Measurements from ENCODE around the gene GBA3. TPM values are rescaled to one million over a fixed set of nuclear protein-coding genes. Genes with fewer than 3 reads are reported as not detected.

The GBA3 gene
- total and polyA plus RNA-seq, 2 experiments from 2014 or later: not detected

DNA sequence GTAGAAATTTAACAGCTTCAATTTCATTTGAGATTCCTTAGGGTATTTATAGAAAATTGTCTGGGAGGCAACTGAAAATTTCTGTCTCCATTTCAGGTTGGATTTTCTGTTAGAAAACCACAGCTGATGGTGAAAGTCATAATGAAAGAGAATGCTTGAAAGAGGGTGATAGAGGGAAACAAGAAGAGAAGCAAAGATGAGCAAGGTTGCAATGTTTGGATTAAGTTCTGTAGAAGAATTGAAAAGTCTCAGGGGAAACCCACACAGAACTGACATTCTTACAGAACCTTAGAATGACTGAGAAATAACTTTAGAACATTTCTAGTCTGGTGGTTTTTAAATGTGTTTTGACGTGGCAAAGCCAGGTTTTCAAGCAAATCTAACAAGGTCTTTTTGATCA lies 14.7 kb downstream of the GBA3 start (continued):
- no peak for TF ChIP-seq REST (IDR thresholded peaks at IDR 0.05; ENCODE audit: unreplicated experiment)
- no peak for TF ChIP-seq JUNB (IDR thresholded peaks at IDR 0.05; ENCODE audit: unreplicated experiment)

GRCh38 chr4:22708961-22709360 lies 16.2 kb downstream of the GBA3 start:
- no peak overlapping the region for H3K4me3 Mint-ChIP-seq
- H3K4me1 Mint-ChIP-seq: no peaks in the 10 kb centered on the region
- no peak for ATAC-seq
- H3F3A ChIP-seq (replicated peaks; ENCODE audit: low read depth): no peaks in the 10 kb centered on the region
- H2AFZ ChIP-seq: peak overlapping the region; percentile 56; the same call in 1 of the 2 replicates
- H3K27me3 ChIP-seq (ENCODE audit: insufficient read depth): no peaks in the 10 kb centered on the region
- no peaks in the 10 kb centered on the region for H3K27me3 Mint-ChIP-seq (ENCODE audit: insufficient read depth, low read depth, poor library complexity)
- H3K27ac ChIP-seq (ENCODE audit: low read depth): no peak overlapping the region
- H3K36me3 ChIP-seq (ENCODE audit: insufficient read depth): no peaks in the 10 kb centered on the region
- no peak overlapping the region for H3K4me3 ChIP-seq
- DNase-seq (ENCODE audit: low spot score): no peak
- no peaks in the 10 kb centered on the region for H3K79me2 ChIP-seq (replicated peaks; ENCODE audit: insufficient read depth)
- no peak for TF ChIP-seq ZNF331 (CRISPR knock-in tag; IDR thresholded peaks at IDR 0.05; ENCODE audit: low read depth)
- no peak overlapping the region for H3K4me2 ChIP-seq
- H3K27ac Mint-ChIP-seq: no peak overlapping the region
- H4K20me1 ChIP-seq (replicated peaks; ENCODE audit: insufficient read depth): no peaks in the 10 kb centered on the region
- H3K4me1 ChIP-seq (ENCODE audit: insufficient read depth): no peaks in the 10 kb centered on the region
- H3K36me3 Mint-ChIP-seq (ENCODE audit: low read depth): no peaks in the 10 kb centered on the region
- H3K9me3 Mint-ChIP-seq: no peaks in the 10 kb centered on the region
- H3K9me2 ChIP-seq (ENCODE audit: insufficient read depth): no peaks in the 10 kb centered on the region

DNA sequence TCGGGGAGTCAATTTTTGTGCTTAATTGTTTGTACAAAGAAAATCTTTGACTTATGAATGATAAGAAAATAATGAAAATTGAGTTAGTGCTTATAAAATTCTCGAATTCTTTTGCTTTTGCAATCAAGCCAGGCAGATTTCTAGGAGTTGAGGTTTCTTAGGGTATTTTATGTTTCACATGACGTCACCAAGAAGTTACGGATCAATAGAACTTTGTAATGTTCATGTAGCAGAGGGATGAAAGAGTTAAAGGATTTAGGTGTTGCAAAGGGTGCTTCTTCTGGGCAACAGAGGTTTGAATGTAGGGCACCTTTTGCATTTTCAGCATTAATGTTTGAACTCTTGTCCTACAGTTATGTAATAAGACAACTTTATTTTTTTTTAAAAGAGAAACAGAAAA lies 19.4 kb downstream of the GBA3 start:
- Histone ChIP-seq H3K79me2 (replicated peaks; ENCODE audit: insufficient read depth) (no peaks in the 10 kb centered on the region), H3K4me1 (ENCODE audit: insufficient read depth) (no peaks in the 10 kb centered on the region), H3K4me2 (no peak overlapping the region), H2AFZ (no peak overlapping the region), H3K36me3 (ENCODE audit: insufficient read depth) (no peaks in the 10 kb centered on the region), H3K27me3 (ENCODE audit: insufficient read depth) (no peaks in the 10 kb centered on the region), H3F3A (replicated peaks; ENCODE audit: low read depth) (no peaks in the 10 kb centered on the region), H3K9me2 (ENCODE audit: insufficient read depth) (no peaks in the 10 kb centered on the region), H4K20me1 (replicated peaks; ENCODE audit: insufficient read depth) (no peaks in the 10 kb centered on the region), H3K27ac (ENCODE audit: low read depth) (no peak overlapping the region), H3K4me3 (no peak overlapping the region)
- no peak for DNase-seq (ENCODE audit: low spot score)
- no peaks in the 10 kb centered on the region for H3K4me1 Mint-ChIP-seq
- no peak for ATAC-seq
- H3K4me3 Mint-ChIP-seq: no peak overlapping the region
- H3K27me3 Mint-ChIP-seq (ENCODE audit: insufficient read depth, low read depth, poor library complexity): no peaks in the 10 kb centered on the region
- no peaks in the 10 kb centered on the region for H3K36me3 Mint-ChIP-seq (ENCODE audit: low read depth)
- no peaks in the 10 kb centered on the region for H3K9me3 Mint-ChIP-seq
- no peak overlapping the region for H3K27ac Mint-ChIP-seq
- TF ChIP-seq ZNF114 (CRISPR knock-in tag; IDR thresholded peaks at IDR 0.05) (no peak), NANOG (IDR thresholded peaks at IDR 0.05; ENCODE audit: borderline replicate concordance) (no peak), CREB1 (CRISPR knock-in tag; IDR thresholded peaks at IDR 0.05; ENCODE audit: low read depth) (no peak), ZNF462 (CRISPR knock-in tag; IDR thresholded peaks at IDR 0.05) (no peak), EZH2phosphoT487 (IDR thresholded peaks at IDR 0.05; ENCODE audit: unreplicated experiment) (no peak), POLR2AphosphoS5 (IDR thresholded peaks at IDR 0.05; ENCODE audit: low read depth) (no peak), CTCF (conservative IDR thresholded peaks at IDR 0.05; ENCODE audit: low read depth in 2 of 2) (no peak)
